D721Med (cell line): ENCODE measurements around the gene ANXA2R.

ENCODE experiments used
- DNase-seq: peaks from one replicate; pipeline ENCODE4 v3.0.0; 2011; ENCODE audit warnings: low spot score; ENCODE audit not compliant: insufficient read length
- FAIRE-seq: peaks from 2 replicates; lab custom pipeline; 2011; peaks lifted over from hg19 to GRCh38; lab: Jason Lieb, UNC
- CTCF ChIP-seq: IDR thresholded peaks from 2 replicates; pipeline ENCODE4 v1.5.1; 2012; ENCODE audit warnings: mild to moderate bottlenecking, control low read depth; ENCODE audit not compliant: insufficient read depth; ENCODE audit errors: missing control alignments

Gene ANXA2R

GRCh38 chr5:42991404-42992087, 48.6 kb downstream of the ANXA2R start:
- no peak for FAIRE-seq
- DNase-seq, result no peak
- TF ChIP-seq CTCF, result no peak

GRCh38 chr5:42990892-42991291, 49.2 kb downstream of the ANXA2R start:
- FAIRE-seq (no peak), DNase-seq (no peak)
- no peak for TF ChIP-seq CTCF
